ENCODE results near the gene IGSF9B.

IGSF9B gene

DNA sequence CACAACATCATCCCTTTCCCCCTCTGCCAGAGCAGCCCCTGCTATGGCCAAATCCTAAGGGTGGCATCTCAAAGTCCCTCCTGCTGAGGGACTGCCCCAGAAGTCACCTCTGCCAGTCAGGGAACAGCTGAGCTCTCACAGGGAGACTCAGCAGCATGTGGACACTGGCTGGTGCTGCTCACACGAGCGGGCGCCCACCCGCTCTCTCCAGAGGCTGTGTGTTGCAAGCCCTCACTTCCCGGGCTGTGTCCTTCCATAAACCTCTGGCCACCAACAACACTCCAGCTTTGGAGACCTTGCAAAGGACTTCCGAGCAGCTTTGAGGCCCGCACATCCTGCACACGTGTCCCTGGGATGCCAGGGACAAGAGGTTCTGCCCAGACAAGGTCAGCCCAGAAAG, 2.8 kb downstream of the IGSF9B start:
- no peak for DNase-seq

GRCh38 chr11:133953547-133953946, 3.2 kb downstream of the IGSF9B start:
- DNase-seq: no peak

- DNase-seq: no peak
These were observed 4.3 kb downstream of the IGSF9B start for GRCh38 chr11:133952199-133953190.

- peak; percentile 46 for DNase-seq
These were observed 5.2 kb downstream of the IGSF9B start for GRCh38 chr11:133951327-133952198.

DNA sequence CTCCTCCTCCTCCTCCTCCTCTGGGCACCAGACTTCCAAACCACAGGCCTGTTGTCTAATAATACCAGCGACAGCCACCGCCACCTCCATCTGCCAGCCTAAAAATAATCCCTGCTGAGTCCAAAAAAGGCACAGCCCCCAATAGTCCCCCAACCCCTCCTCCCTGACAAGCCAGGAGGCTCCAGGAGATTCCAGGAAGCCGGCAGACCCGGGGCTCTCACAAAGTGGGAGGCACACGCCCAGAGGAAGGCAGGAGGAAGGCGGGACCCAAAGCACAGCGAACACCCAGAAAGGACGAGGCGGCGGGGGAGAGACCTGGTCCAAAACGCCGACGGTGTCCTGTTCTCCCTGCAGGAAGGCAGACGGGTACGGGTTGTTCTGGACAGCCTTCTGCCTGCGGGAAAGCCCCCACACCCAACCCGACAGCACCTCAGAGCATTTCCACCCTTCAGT, 5.9 kb downstream of the IGSF9B start:
- DNase-seq: no peak

- no peak for DNase-seq
These were observed 6.3 kb downstream of the IGSF9B start for GRCh38 chr11:133950421-133950820.

DNA sequence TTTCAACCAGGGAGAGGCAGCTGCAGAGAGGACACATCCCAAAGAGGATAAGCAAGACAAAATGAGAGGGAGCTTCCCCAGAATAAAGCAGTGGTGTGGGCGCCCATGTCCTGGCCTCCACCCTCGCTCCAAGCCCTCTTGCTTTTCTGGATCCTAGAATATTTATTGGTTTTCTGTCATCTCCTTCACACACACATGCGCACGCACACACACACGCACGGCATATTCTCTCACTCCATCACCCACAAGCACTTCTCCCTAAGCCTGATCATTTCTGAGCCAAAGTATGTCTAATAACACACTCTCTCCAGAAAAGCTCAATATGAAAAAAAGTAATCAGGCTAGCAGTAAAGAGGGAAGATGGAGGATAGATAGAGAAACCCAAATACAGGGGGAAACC, 7.6 kb downstream of the IGSF9B start:
- no peak for DNase-seq

GRCh38 chr11:133948711-133949110, 8.1 kb downstream of the IGSF9B start:
- peak; percentile 51 for DNase-seq

- DNase-seq: no peak
These were observed 9.4 kb downstream of the IGSF9B start for GRCh38 chr11:133947321-133947756.

DNA sequence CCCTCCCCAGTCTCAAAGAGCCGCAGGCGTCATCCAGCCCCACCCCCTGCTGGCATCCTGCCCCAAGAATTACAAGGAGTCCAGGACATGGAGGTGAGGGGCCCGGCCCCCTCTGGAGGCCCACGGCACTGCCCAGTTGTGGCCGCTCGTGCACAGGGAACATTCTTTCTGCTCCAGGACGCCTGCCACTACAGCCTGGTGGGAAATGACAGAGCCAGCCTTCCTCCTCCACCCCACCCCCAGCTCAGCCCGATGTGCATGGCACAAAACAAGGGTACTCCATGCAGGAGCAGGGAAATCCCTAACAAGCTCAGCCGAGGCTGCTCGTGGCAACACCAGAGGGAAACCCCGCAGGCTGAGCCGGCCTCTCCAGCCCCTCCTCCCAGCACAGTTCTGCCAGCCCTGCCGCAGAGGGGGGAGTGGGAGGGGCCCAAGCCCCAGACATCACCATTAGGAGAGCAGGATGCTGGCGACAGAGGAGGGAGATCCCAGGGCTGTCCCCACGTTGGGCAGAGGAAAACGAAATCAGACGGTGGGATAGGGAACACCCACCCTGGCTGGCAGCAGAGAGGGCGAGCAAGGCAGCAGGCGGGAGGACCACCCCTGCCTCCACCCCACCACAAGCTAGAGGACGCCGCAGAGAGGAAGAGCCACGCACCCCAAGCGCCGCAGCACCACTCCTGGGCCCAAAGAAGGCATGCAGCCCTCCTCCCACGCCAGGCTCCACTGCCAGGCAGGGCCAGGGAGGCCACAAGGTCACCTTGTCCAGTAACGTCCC, 10.0 kb downstream of the IGSF9B start:
- DNase-seq: peak; percentile 27

- no peak for DNase-seq
These were observed 10.7 kb downstream of the IGSF9B start for GRCh38 chr11:133946051-133946450.

GRCh38 chr11:133945087-133945974, 11.4 kb downstream of the IGSF9B start:
- DNase-seq: no peak

GRCh38 chr11:133943950-133944698, 12.6 kb downstream of the IGSF9B start:
- DNase-seq: no peak

- no peak for DNase-seq
These were observed 14.2 kb downstream of the IGSF9B start for GRCh38 chr11:133942577-133942976.

DNA sequence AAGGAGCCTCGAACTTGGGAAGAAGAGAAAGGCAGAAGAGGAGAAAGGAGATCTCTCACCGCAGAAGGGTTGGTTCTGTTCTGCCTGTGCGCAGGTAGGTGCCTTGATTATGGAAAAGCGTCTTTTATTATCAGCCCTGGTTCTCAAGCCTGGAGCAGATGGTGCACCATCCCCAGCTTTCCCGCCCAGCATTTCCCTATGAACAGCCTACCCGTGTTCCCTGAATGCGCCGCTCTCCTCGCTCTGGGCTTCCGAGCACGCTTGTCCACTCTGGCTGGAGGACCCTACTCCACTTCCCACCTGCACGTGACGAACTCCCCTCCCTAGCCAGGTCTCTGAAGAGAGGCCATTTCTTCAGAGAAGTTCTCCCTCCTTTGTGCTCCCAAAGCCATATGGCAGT, 15.2 kb downstream of the IGSF9B start:
- DNase-seq: no peak

GRCh38 chr11:133940034-133940433, 16.7 kb downstream of the IGSF9B start:
- no peak for DNase-seq

DNA sequence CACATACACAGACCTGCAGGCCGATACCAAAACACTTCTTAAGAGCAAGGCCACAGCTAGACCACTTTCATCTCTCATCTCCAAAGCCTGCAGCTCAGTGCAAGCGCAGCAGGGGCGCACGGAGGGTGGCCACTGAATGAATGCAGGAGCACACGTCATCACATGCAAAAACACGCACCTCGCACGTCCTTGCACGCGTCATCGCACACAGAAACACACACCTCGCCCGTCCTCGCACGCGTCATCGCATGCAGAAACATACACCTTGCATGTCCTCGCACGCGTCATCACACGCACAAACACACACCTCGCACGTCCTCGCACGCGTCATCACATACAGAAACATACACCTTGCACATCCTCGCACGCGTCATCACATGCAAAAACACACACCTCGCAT, 17.2 kb downstream of the IGSF9B start:
- no peak for DNase-seq

GRCh38 chr11:133938166-133938565, 18.6 kb downstream of the IGSF9B start:
- no peak for DNase-seq

GRCh38 chr11:133937468-133937867, 19.3 kb downstream of the IGSF9B start:
- DNase-seq: no peak

GRCh38 chr11:133937015-133937414, 19.8 kb downstream of the IGSF9B start:
- no peak for DNase-seq

GRCh38 chr11:133936592-133936991, 20.2 kb downstream of the IGSF9B start:
- DNase-seq: no peak

Data from NCI-H1417 treated with DMSO at 0.1 percent for 48 hours (cell line).